ENCODE results near the gene ZNF516.

- TF ChIP-seq CTCF (IDR thresholded peaks at IDR 0.05; ENCODE audit: poor library complexity) (no peak), EZH2 (IDR thresholded peaks at IDR 0.05; ENCODE audit: borderline replicate concordance) (no peak), EZH2phosphoT487 (IDR thresholded peaks at IDR 0.05; ENCODE audit: low read depth, severe bottlenecking, unreplicated experiment) (no peak)
These were observed 73.4 kb downstream of the ZNF516 start for GRCh38 chr18:76421685-76422078.

Measured in hepatocyte (in vitro differentiated cells).